Endothelial cell of umbilical vein (primary cell): Measurements from ENCODE around the gene CCT6A. TPM values are rescaled to one million over a fixed set of nuclear protein-coding genes. Genes with fewer than 3 reads are reported as not detected.
A peak's percentile ranks its signal among the peaks of the same experiment; 100 is the strongest.

Experiments used
- BruUV-seq: library from RNA; stranded (reverse); fragments of 400-500 nt; replicated peaks from 2 replicates; lab custom pipeline; 2021; lab: Mats Ljungman, UMichigan
- CTCF ChIA-PET: fragments of 300-600, 350-600 bp; sonication (Branson Sonifier 250); formaldehyde crosslinking; loops from one replicate; lab custom pipeline; 2021; ENCODE audit warnings: antibody characterized with exemption, inconsistent platforms; lab: Charles Lee
- POLR2A ChIA-PET: fragments of 300-600, 350-600 bp; sonication (Branson Sonifier 250); formaldehyde crosslinking; loops from one replicate; lab custom pipeline; 2021; ENCODE audit warnings: antibody characterized with exemption, inconsistent platforms; lab: Charles Lee
- DNase-seq: peaks from one replicate; pipeline ENCODE4 v3.0.0-alpha.2; 2011; ENCODE audit warnings: low read depth, low spot score
- FAIRE-seq: peaks from 2 replicates; lab custom pipeline; 2011; peaks lifted over from hg19 to GRCh38; lab: Jason Lieb, UNC
- H2AFZ ChIP-seq: 2 replicates; pipeline ENCODE4 v1.6.0; 2012; ENCODE audit warnings: low read depth, low read length, control low read depth, inconsistent platforms
- H3K27ac ChIP-seq: 2 replicates; pipeline ENCODE4 v1.5.1; 2011; ENCODE audit warnings: low read depth, mild to moderate bottlenecking, control low read depth, low read length, moderate library complexity; ENCODE audit not compliant: insufficient read depth
- H3K27me3 ChIP-seq, 2 experiments: 2 replicates each; pipeline versions ENCODE4 v1.6.0 to v1.6.1; 2011; ENCODE audit warnings: low read length in 2 of 2, mixed read lengths in 1 of 2; ENCODE audit not compliant: control insufficient read depth in 2 of 2, insufficient read depth in 2 of 2
- H3K36me3 ChIP-seq, 2 experiments: 2 replicates in 1 of 2; 3 replicates in 1 of 2; pipeline ENCODE4 v1.5.1; 2011; ENCODE audit warnings: low read length in 2 of 2, mild to moderate bottlenecking in 1 of 2, moderate library complexity in 1 of 2; ENCODE audit not compliant: control insufficient read depth in 2 of 2, insufficient read depth in 2 of 2; ENCODE audit errors: extremely low read depth in 1 of 2
- H3K4me1 ChIP-seq: 3 replicates; pipeline ENCODE4 v1.5.1; 2011; ENCODE audit warnings: mild to moderate bottlenecking, low read length; ENCODE audit not compliant: control insufficient read depth, insufficient read depth; ENCODE audit errors: extremely low read depth
- H3K4me2 ChIP-seq: 2 replicates; pipeline ENCODE4 v1.6.1; 2011; ENCODE audit warnings: low read length, control low read depth, mixed read lengths; ENCODE audit not compliant: insufficient read depth
- H3K4me3 ChIP-seq, 3 experiments: fragments of 200-600 bp in 1 of 3; sonication (generic), shearing (Covaris generic) in 1 of 3; replicated peaks in 1 of 3; 2 replicates each; pipeline ENCODE4 v1.5.1; 2011 to 2016; ENCODE audit warnings: control low read depth in 3 of 3, low read length in 3 of 3, mild to moderate bottlenecking in 2 of 3, inconsistent platforms in 1 of 3, low read depth in 1 of 3, moderate library complexity in 1 of 3; ENCODE audit not compliant: insufficient read depth in 1 of 3
- H3K79me2 ChIP-seq: 2 replicates; pipeline ENCODE4 v1.6.0; 2012; ENCODE audit warnings: low read length, inconsistent platforms; ENCODE audit not compliant: control insufficient read depth, insufficient read depth
- H3K9ac ChIP-seq: replicated peaks from 2 replicates; pipeline ENCODE3; 2011; ENCODE audit warnings: low read length, control low read depth; ENCODE audit not compliant: insufficient read depth; ENCODE audit errors: extremely low read depth
- H3K9me1 ChIP-seq: replicated peaks from 3 replicates; pipeline ENCODE4 v1.6.0; 2011; ENCODE audit warnings: mild to moderate bottlenecking, low read length; ENCODE audit not compliant: control insufficient read depth, insufficient read depth; ENCODE audit errors: extremely low read depth
- H3K9me3 ChIP-seq: replicated peaks from 2 replicates; pipeline ENCODE4 v1.5.1; 2012; ENCODE audit warnings: low read length, inconsistent platforms; ENCODE audit not compliant: control insufficient read depth, insufficient read depth
- H4K20me1 ChIP-seq: replicated peaks from 2 replicates; pipeline ENCODE3; 2011; ENCODE audit warnings: mild to moderate bottlenecking, low read length; ENCODE audit not compliant: control insufficient read depth, insufficient read depth; ENCODE audit errors: extremely low read depth
- CTCF ChIP-seq, 2 donors: IDR thresholded peaks; 1 replicate in 1 of 2; 2 replicates in 1 of 2; pipeline ENCODE4 v1.5.1; 2011; ENCODE audit warnings: low read length in 2 of 2, mild to moderate bottlenecking in 2 of 2, moderate library complexity in 2 of 2, control low read depth in 1 of 2, inconsistent platforms in 1 of 2, low read depth in 1 of 2; ENCODE audit not compliant: insufficient read depth in 1 of 2; ENCODE audit errors: extremely low read depth in 1 of 2
- EZH2 ChIP-seq: IDR thresholded peaks from 2 replicates; pipeline ENCODE4 v1.6.1; 2012; ENCODE audit warnings: borderline replicate concordance, low read depth, mild to moderate bottlenecking, moderate library complexity, low read length, inconsistent platforms; ENCODE audit not compliant: severe bottlenecking
- FOS ChIP-seq: IDR thresholded peaks from 2 replicates; pipeline ENCODE4 v1.6.1; 2011; ENCODE audit warnings: mild to moderate bottlenecking, low read length, moderate library complexity, borderline replicate concordance; ENCODE audit not compliant: insufficient read depth
- GATA2 ChIP-seq: IDR thresholded peaks from 2 replicates; pipeline ENCODE4 v1.7.0; 2011; ENCODE audit warnings: low read depth, mild to moderate bottlenecking, moderate library complexity, mixed read lengths, low read length; ENCODE audit not compliant: insufficient read length, insufficient read depth
- MAX ChIP-seq: IDR thresholded peaks from 2 replicates; pipeline ENCODE4 v1.6.1; 2011; ENCODE audit not compliant: insufficient read depth, insufficient read length
- MYC ChIP-seq: IDR thresholded peaks from one replicate; pipeline ENCODE4 v1.6.1; 2011; ENCODE audit warnings: mild to moderate bottlenecking, low read depth, low read length
- POLR2A ChIP-seq: IDR thresholded peaks from 2 replicates; pipeline ENCODE4 v1.6.1; 2012; ENCODE audit warnings: low read depth, mild to moderate bottlenecking, control low read depth, low read length
- POLR2AphosphoS5 ChIP-seq: IDR thresholded peaks from 2 replicates; pipeline ENCODE4 v1.6.1; 2012; ENCODE audit warnings: low read depth, mild to moderate bottlenecking, control low read depth, low read length, moderate library complexity; ENCODE audit not compliant: insufficient read depth
- dilution Hi-C: fragments of 300-500 bp; cut with MboI; formaldehyde crosslinking; loops from one replicate; pipeline ENCODE4 v1.15.0; 2019; ENCODE audit warnings: low sequenced_read_pairs; ENCODE audit not compliant: extremely low pct_ligation_motif_present
- intact Hi-C: fragments of 100-400 bp; cut with micrococcal nuclease; formaldehyde crosslinking; loops from one replicate; pipeline ENCODE4 v1.10.0; 2022
- polyA plus RNA-seq, 4 experiments: library from polyadenylated mRNA; depleted of rRNA in 3 of 4; stranded (reverse) in 3 of 4; unstranded in 1 of 4; fragments of >200 nt; gene quantifications; 2 replicates each; pipeline versions ENCODE4 v1.2.1 to v1.2.3, GENCODE V29; 2011 to 2012; ENCODE audit warnings: missing spikeins in 1 of 4
- total RNA-seq: library from RNA; stranded (reverse); gene quantifications from 2 replicates; pipeline ENCODE4 v1.2.3, GENCODE V29; 2021

The CCT6A gene
- total and polyA plus RNA-seq, 2 donors (not counting 3 experiments of a cell fraction or from before 2014, with no cell fraction given): 152 to 221 TPM

GRCh38 chr7:56106108-56107073 is 54.8 kb downstream of the CCT6A start, which contains the start of gene CHCHD2:
TSS of gene CHCHD2 (minus strand) at chr7:56106476. CDS start at chr7:56106413, 63 bp downstream.
- peaks cover 26% of the 10 kb centered on the region for H3K79me2 ChIP-seq
- no peaks in the 10 kb centered on the region for H4K20me1 ChIP-seq
- TF ChIP-seq MYC (peak; percentile 15), POLR2A (peak; percentile 70), FOS (no peak)
- intact Hi-C loops (loop anchor here (1.0 to 10.0 kb wide), 5 partner anchors 28 to 742 kb away; partner anchors contain the start of genes LANCL2, SUMF2 and VOPP1), dilution Hi-C loops (no loop called here)
- H3K27ac ChIP-seq: peak within 1 kb of the TSS; percentile 77
- peak within 1 kb of the TSS; percentile 93 for H3K9ac ChIP-seq
- no peaks in the 10 kb centered on the region for H3K9me1 ChIP-seq
- H3K4me2 ChIP-seq: peak within 1 kb of the TSS; percentile 76
- H3K27me3 ChIP-seq: no peaks in the 10 kb centered on the region
- H2AFZ ChIP-seq: peak within 1 kb of the TSS; percentile 92
- H3K4me1 ChIP-seq: peaks cover 4% of the 10 kb centered on the region
- FAIRE-seq: peak; percentile 98
- peaks cover 6 to 12% of the 10 kb centered on the region in 2 experiments for H3K36me3 ChIP-seq
- ChIA-PET CTCF (interaction anchor here (0.8 to 2.6 kb wide), 5 partner anchors 8 to 465 kb away, joined by 3 to 19 read pairs (median 5); partner anchors contain the start of gene PHKG1), POLR2A (interaction anchor here (0.6 to 1.6 kb wide), 4 partner anchors 13 to 105 kb away, joined by 3 to 7 read pairs (median 5); partner anchors contain the start of genes CCT6A, PHKG1 and PSPH)
- no peaks in the 10 kb centered on the region for H3K9me3 ChIP-seq
- H3K4me3 ChIP-seq: peak within 1 kb of the TSS; percentile 54 to 87 (median 86)
- DNase-seq: peak; percentile 98
- BruUV-seq: TSS peak; percentile 93

GRCh38 chr7:56107954-56108258 is 56.3 kb downstream of the CCT6A start:
- no peaks in the 10 kb centered on the region for H3K27me3 ChIP-seq
- no peak overlapping the region for H3K4me3 ChIP-seq
- no peak overlapping the region for H3K9ac ChIP-seq
- TF ChIP-seq CTCF (IDR thresholded peaks at IDR 0.05; ENCODE audit: extremely low read depth in 1 of 2, insufficient read depth in 1 of 2, low read depth in 1 of 2, low read length in 2 of 2): no peak
- no peak for TF ChIP-seq FOS
- TF ChIP-seq POLR2A: no peak
- no peak for TF ChIP-seq EZH2
- TF ChIP-seq POLR2AphosphoS5: no peak
- TF ChIP-seq MYC: no peak
- no peak for TF ChIP-seq GATA2
- TF ChIP-seq MAX: no peak
- H3K36me3 ChIP-seq: peaks cover 6% of the 10 kb centered on the region in 2 experiments
- no peak for FAIRE-seq
- peaks cover 4% of the 10 kb centered on the region for H3K4me1 ChIP-seq
- ChIA-PET POLR2A (no interaction called here), CTCF (no interaction called here)
- no peaks in the 10 kb centered on the region for H3K9me3 ChIP-seq
- H3K79me2 ChIP-seq: peaks cover 26% of the 10 kb centered on the region
- no peak overlapping the region for H3K4me2 ChIP-seq
- BruUV-seq: no TSS peak
- DNase-seq: no peak
- dilution Hi-C loops: no loop called here
- intact Hi-C loops: loop anchor here (2.0 to 10.0 kb wide), 3 partner anchors 29 to 743 kb away; partner anchors contain the start of genes LANCL2 and VOPP1
- no peak overlapping the region for H2AFZ ChIP-seq
- H3K27ac ChIP-seq: no peak overlapping the region
- H4K20me1 ChIP-seq: no peaks in the 10 kb centered on the region
- H3K9me1 ChIP-seq: no peaks in the 10 kb centered on the region
